Glomerular visceral epithelial cell (primary cell): ENCODE results near the gene GPR4.
"Not testable (repeated sequence)": the region's sequence is repeated elsewhere in the genome, so short reads cannot be mapped to it uniquely, and the experiment has no call there.

ENCODE experiments used
- DNase-seq: peaks from one replicate; pipeline ENCODE4 v3.0.0-alpha.2; 2016; ENCODE audit errors: extremely low spot score

GPR4 gene

GRCh38 chr19:45623984-45624383, 22.0 kb upstream of the GPR4 start:
- DNase-seq = no peak

GRCh38 chr19:45621976-45622503, 20.0 kb upstream of the GPR4 start:
- DNase-seq = no peak

- DNase-seq = no peak
Measured at GRCh38 chr19:45621389-45621788, 19.4 kb upstream of the GPR4 start.

- DNase-seq = no peak
Measured at GRCh38 chr19:45616704-45617017, 14.6 kb upstream of the GPR4 start.

- DNase-seq = peak; percentile 88
Measured at GRCh38 chr19:45615795-45616703, 14.0 kb upstream of the GPR4 start.

GRCh38 chr19:45615056-45615455, 13.0 kb upstream of the GPR4 start:
- DNase-seq = not testable (repeated sequence)

- peak; percentile 88 for DNase-seq
Measured at GRCh38 chr19:45613926-45614725, 12.1 kb upstream of the GPR4 start.

- DNase-seq = no peak
Measured at GRCh38 chr19:45608948-45609347, 6.9 kb upstream of the GPR4 start.

- DNase-seq = peak; percentile 75
Measured at GRCh38 chr19:45607071-45608029, 5.3 kb upstream of the GPR4 start.

GRCh38 chr19:45601115-45601514, 897 bp downstream of the GPR4 start:
- DNase-seq = no peak

- no peak for DNase-seq
Measured at GRCh38 chr19:45600340-45600885, 1.6 kb downstream of the GPR4 start.

- DNase-seq = no peak
Measured at GRCh38 chr19:45599286-45599685, 2.7 kb downstream of the GPR4 start.

- DNase-seq = no peak
Measured at GRCh38 chr19:45598267-45599001, 3.6 kb downstream of the GPR4 start.

GRCh38 chr19:45597425-45598111, 4.4 kb downstream of the GPR4 start:
- DNase-seq = no peak

- no peak for DNase-seq
Measured at GRCh38 chr19:45595814-45596213, 6.2 kb downstream of the GPR4 start.

- no peak for DNase-seq
Measured at GRCh38 chr19:45593520-45593919, 8.5 kb downstream of the GPR4 start.

- no peak for DNase-seq
Measured at GRCh38 chr19:45592366-45592765, 9.6 kb downstream of the GPR4 start.

- no peak for DNase-seq
Measured at GRCh38 chr19:45591638-45592005, 10.4 kb downstream of the GPR4 start.

- peak; percentile 41 for DNase-seq
Measured at GRCh38 chr19:45591004-45591637, 10.9 kb downstream of the GPR4 start.
